ENCODE measurements around the gene RNU5B-1.

The RNU5B-1 gene

DNA sequence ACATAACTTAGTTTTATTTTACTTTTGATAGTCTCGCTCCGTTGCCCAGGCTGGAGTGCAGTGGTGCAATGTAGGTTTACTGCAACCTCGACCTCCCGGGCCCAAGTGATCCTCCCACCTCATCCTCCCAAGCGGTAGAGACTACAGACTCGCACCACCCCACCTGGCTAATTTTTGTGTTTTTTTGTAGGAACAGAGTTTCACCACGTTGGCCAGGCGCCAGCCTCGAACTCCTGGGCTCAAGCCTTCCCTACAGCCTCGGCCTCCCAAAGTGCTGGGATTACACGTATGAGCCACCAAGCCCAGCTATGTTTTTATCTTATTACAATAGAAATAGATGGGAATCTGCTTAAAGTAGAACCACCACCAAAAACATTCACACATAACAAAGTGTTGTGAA lies 5.7 kb upstream of the RNU5B-1 start:
- no peaks in the 10 kb centered on the region for H3K36me3 ChIP-seq (replicated peaks; ENCODE audit: low read depth, low read length)
- no peaks in the 10 kb centered on the region for H3K9me3 ChIP-seq (ENCODE audit: insufficient read depth, low read length)
- H3K4me2 ChIP-seq (ENCODE audit: low read length), result peak overlapping the region; percentile 98
- H3K79me2 ChIP-seq (ENCODE audit: low read length), result no peaks in the 10 kb centered on the region
- no peak for TF ChIP-seq CTCF (IDR thresholded peaks at IDR 0.05; ENCODE audit: low read depth, low read length)
- no peak for TF ChIP-seq EZH2phosphoT487 (IDR thresholded peaks at IDR 0.05; ENCODE audit: low read depth)
- H4K20me1 ChIP-seq (ENCODE audit: insufficient read depth, low read length), result no peaks in the 10 kb centered on the region
- no peaks in the 10 kb centered on the region for H3K27me3 ChIP-seq (ENCODE audit: low read depth, low read length)
- peaks cover 44% of the 10 kb centered on the region for H3K4me1 ChIP-seq (ENCODE audit: low read length)
- no peak overlapping the region for H3K27ac ChIP-seq (ENCODE audit: low read length)
- H3K9ac ChIP-seq (ENCODE audit: low read length), result no peak overlapping the region
- H3K4me3 ChIP-seq (ENCODE audit: low read length), result peak overlapping the region; percentile 86; the same call in 1 of the 2 replicates
- no peak overlapping the region for H2AFZ ChIP-seq (ENCODE audit: low read depth, low read length)

- Histone ChIP-seq H3K4me1 (ENCODE audit: low read length) (peaks cover 48% of the 10 kb centered on the region), H3K9ac (ENCODE audit: low read length) (no peak overlapping the region), H3K79me2 (ENCODE audit: low read length) (no peaks in the 10 kb centered on the region), H3K36me3 (replicated peaks; ENCODE audit: low read depth, low read length) (no peaks in the 10 kb centered on the region), H3K4me2 (ENCODE audit: low read length) (no peak overlapping the region), H4K20me1 (ENCODE audit: insufficient read depth, low read length) (no peaks in the 10 kb centered on the region), H3K27me3 (ENCODE audit: low read depth, low read length) (peaks cover 2% of the 10 kb centered on the region; the same call in 1 of the 2 replicates), H2AFZ (ENCODE audit: low read depth, low read length) (no peak overlapping the region), H3K27ac (ENCODE audit: low read length) (no peak overlapping the region), H3K9me3 (ENCODE audit: insufficient read depth, low read length) (no peaks in the 10 kb centered on the region), H3K4me3 (ENCODE audit: low read length) (no peak overlapping the region)
- TF ChIP-seq CTCF (IDR thresholded peaks at IDR 0.05; ENCODE audit: low read depth, low read length) (no peak), EZH2phosphoT487 (IDR thresholded peaks at IDR 0.05; ENCODE audit: low read depth) (no peak)
Measured at GRCh38 chr15:65300924-65301441, 3.5 kb upstream of the RNU5B-1 start.

DNA sequence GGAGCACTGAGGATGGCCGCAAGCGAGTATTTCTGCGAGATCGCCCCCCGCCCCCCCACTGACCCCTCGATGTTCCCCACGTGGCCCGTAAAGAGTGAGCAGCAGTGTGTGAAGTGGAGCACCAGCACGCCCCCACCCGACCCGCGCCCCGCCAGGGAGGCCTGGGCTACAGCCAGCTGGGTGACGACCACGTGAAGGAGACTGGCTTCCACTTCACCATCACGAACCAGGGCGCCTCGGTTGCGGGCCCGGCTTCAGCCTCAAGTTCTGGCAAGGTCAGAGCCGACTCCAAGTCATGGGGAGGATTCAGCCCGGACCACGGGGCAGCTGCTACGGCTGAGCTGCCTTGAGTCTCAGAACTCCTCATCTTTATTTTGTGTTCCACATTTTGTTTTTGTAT lies 2.4 kb upstream of the RNU5B-1 start:
- TF ChIP-seq CTCF (IDR thresholded peaks at IDR 0.05; ENCODE audit: low read depth, low read length), result no peak
- TF ChIP-seq EZH2phosphoT487 (IDR thresholded peaks at IDR 0.05; ENCODE audit: low read depth), result no peak
- peaks cover 39% of the 10 kb centered on the region for H3K4me1 ChIP-seq (ENCODE audit: low read length)

GRCh38 chr15:65303687-65304380 lies 643 bp upstream of the RNU5B-1 start:
- Histone ChIP-seq H3K27ac (ENCODE audit: low read length) (peak overlapping the region; percentile 89), H3K9ac (ENCODE audit: low read length) (peak overlapping the region; percentile 71), H3K4me1 (ENCODE audit: low read length) (peaks cover 31% of the 10 kb centered on the region), H3K4me2 (ENCODE audit: low read length) (peak overlapping the region; percentile 92), H3K79me2 (ENCODE audit: low read length) (no peaks in the 10 kb centered on the region), H4K20me1 (ENCODE audit: insufficient read depth, low read length) (no peaks in the 10 kb centered on the region), H3K9me3 (ENCODE audit: insufficient read depth, low read length) (no peaks in the 10 kb centered on the region), H3K4me3 (ENCODE audit: low read length) (peak overlapping the region; percentile 75), H3K36me3 (replicated peaks; ENCODE audit: low read depth, low read length) (no peaks in the 10 kb centered on the region), H3K27me3 (ENCODE audit: low read depth, low read length) (peaks cover 12% of the 10 kb centered on the region), H2AFZ (ENCODE audit: low read depth, low read length) (peak overlapping the region; percentile 53)
- TF ChIP-seq CTCF (IDR thresholded peaks at IDR 0.05; ENCODE audit: low read depth, low read length), result no peak
- TF ChIP-seq EZH2phosphoT487 (IDR thresholded peaks at IDR 0.05; ENCODE audit: low read depth), result no peak

More for the DNA sequence above, 2.4 kb upstream of the RNU5B-1 start:
- no peak overlapping the region for H3K4me3 ChIP-seq (ENCODE audit: low read length)
- no peak overlapping the region for H3K4me2 ChIP-seq (ENCODE audit: low read length)
- no peak overlapping the region for H3K27ac ChIP-seq (ENCODE audit: low read length)
- H4K20me1 ChIP-seq (ENCODE audit: insufficient read depth, low read length), result no peaks in the 10 kb centered on the region
- H3K9ac ChIP-seq (ENCODE audit: low read length), result no peak overlapping the region
- no peaks in the 10 kb centered on the region for H3K36me3 ChIP-seq (replicated peaks; ENCODE audit: low read depth, low read length)
- H2AFZ ChIP-seq (ENCODE audit: low read depth, low read length), result no peak overlapping the region
- H3K9me3 ChIP-seq (ENCODE audit: insufficient read depth, low read length), result no peaks in the 10 kb centered on the region
- H3K79me2 ChIP-seq (ENCODE audit: low read length), result no peaks in the 10 kb centered on the region
- H3K27me3 ChIP-seq (ENCODE audit: low read depth, low read length), result peaks cover 12% of the 10 kb centered on the region

Data from OCI-LY3 (cell line).